Gastrocnemius medialis (tissue), 4 donors: Measurements from ENCODE around the gene P2RY2.

Source experiments
- CTCF ChIP-seq, 5 experiments: fragments of 450-650 bp in 3 of 5; fragments of 200-600 bp in 2 of 5; sonication (generic) in 2 of 5; IDR thresholded peaks in 4 of 5; conservative IDR thresholded peaks in 1 of 5; 1 replicate in 4 of 5; 2 replicates in 1 of 5; pipeline ENCODE4 v1.5.1; 2016 to 2019; ENCODE audit warnings: antibody characterized with exemption in 5 of 5, mild to moderate bottlenecking in 3 of 5, moderate library complexity in 3 of 5
- POLR2A ChIP-seq, 2 donors: fragments of 450-650 bp; IDR thresholded peaks; one replicate each; pipeline ENCODE4 v1.6.1; 2017; ENCODE audit warnings: antibody characterized with exemption in 2 of 2, mild to moderate bottlenecking in 2 of 2, moderate library complexity in 2 of 2

- no peak for TF ChIP-seq CTCF (IDR thresholded peaks at IDR 0.05 in 4 of 5, conservative IDR thresholded peaks at IDR 0.05 in 1 of 5)
- TF ChIP-seq POLR2A (IDR thresholded peaks at IDR 0.05), result no peak
These were observed 27.6 kb upstream of the P2RY2 start for GRCh38 chr11:73190557-73190885.
